GM20431 (cell line): ENCODE data around the gene CHAF1A.

Source experiments
- in situ Hi-C: fragments of 300-500 bp; cut with MseI, MboI; formaldehyde crosslinking; loops from one replicate; pipeline ENCODE4 v1.15.0; 2020; ENCODE audit warnings: low sequenced_read_pairs; ENCODE audit not compliant: unreplicated experiment

The CHAF1A gene

DNA sequence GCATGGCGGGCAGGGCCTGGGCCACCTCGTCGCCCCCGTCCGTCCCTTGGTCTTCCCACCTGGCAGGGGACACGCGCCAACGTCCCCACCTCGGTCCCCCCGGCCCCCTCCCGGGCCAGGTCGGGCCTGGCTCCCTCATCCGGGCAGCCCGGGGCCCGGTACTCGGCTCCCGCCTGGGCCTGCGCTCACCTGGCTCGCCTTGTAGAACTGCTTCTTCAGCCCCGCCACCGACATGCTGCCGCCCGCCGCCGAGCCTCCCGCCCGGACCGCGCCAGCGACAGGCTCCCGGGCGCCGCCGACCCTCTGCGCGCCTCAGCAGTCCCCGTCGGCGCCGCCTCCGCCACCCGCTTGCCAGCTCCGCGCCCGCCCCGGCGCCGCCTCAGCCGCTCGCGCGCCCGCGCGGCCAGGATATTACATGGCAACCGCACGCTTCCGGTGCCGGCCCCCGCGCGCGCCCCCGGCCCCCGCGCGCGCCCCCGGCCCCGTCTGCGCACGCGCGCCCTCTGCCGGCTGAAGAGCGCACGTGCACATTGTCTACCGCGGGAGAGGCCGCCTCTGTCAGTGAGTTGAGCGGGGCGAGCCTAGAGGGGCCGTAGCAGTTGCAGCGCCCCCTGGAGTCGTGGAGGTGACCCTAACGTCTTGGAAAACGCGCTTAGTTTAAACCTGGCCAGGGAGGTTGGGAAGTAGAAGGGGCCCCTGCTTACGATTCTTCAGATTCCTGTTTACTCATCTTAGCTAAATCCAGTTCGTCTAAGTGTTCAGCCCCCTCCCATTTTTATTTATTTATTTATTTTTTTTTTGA, 2.1 kb upstream of the CHAF1A start, which contains the start of gene SH3GL1:
Gene SH3GL1 (minus strand): TSS at position 413 of the 802 bp plus-strand sequence. CDS start 179 bp downstream, at position 234.
- in situ Hi-C loops: no loop called here

DNA sequence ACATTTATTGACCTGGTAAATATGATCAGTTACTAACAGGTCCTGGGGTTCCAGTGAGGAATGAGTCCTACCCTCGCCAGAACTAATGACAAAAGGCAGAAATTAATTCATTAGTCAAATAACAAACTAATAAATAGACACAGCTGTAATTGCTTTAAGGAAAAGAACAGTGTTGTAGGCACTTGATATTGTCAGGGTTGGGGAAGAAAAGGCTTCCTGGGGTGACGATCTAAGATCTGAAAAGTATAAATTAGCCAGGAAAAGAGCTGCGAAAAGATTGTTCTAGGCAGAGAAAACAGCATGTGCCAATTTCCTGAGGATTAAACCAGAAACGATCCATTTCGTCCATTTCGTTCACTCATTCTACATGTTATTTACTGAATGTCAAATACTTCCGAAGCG, 670 bp upstream of the CHAF1A start:
- in situ Hi-C loops: no loop called here

GRCh38 chr19:4403005-4403761, 743 bp downstream of the CHAF1A start:
- in situ Hi-C loops: no loop called here

DNA sequence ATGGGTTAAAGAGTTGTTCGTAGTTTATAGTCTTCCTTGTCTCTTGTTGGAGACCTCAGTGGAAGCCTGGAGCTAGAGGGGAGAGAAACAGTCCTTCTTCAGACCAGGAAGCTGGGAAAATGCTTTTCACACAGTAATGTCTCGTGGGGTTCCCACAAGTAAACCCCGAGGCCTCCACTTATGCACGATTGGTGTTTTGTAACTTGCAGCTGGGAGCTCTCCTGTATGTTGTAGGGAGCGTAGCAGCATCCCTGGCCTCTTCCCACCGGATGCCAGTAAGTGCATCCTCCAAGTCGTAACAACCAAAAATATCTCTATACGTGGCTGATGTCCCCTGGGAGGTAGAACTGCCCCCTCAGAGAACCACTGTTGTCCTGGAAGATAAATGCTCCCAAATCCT, 3.5 kb downstream of the CHAF1A start:
- in situ Hi-C loops: no loop called here

DNA sequence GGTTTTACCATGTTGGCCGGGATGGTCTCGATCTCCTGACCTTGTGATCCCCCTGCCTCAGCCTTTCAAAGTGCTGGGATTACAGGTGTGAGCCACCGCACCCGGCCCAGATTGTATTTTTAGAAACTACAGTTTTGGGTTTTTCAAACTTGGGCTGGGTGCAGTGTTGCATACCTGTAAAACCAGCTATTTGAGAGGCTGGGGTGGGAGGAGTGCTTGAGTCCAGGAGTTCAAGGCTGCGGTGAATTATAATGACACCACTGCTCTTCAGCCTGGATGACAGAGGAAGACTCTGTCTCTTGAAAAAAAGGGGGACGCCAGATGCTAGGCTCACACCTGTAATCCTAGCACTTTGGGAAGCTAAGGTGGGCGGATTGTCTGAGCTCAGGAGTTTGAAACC, 4.2 kb downstream of the CHAF1A start:
- in situ Hi-C loops: no loop called here

DNA sequence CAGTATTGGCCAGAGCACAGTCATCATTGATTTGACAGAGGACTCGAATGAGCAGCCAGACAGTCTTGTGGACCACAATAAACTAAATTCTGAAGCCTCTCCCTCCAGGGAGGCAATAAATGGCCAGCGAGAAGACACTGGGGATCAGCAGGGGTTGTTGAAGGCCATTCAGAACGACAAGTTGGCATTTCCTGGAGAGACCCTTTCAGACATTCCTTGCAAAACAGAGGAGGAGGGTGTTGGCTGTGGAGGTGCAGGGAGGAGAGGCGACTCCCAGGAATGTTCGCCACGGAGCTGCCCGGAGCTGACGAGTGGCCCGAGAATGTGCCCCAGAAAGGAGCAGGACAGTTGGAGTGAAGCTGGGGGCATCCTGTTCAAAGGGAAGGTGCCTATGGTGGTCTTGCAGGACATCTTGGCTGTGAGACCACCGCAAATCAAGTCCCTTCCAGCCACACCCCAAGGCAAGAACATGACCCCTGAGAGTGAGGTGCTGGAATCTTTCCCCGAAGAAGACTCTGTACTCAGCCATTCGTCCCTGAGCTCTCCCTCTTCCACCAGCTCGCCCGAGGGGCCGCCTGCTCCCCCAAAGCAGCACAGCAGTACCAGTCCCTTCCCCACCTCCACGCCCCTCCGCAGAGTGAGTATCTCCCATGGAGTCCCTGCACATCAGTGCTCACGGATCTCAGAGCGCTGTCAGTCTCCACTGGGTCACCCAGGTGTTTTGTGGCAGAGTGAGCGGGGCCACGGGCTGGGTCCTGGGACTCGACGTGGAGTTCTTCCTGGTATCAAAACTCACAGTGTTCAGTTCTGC, 6.9 kb downstream of the CHAF1A start:
- in situ Hi-C loops: no loop called here

GRCh38 chr19:4413588-4413987, 11.1 kb downstream of the CHAF1A start:
- in situ Hi-C loops: no loop called here

- in situ Hi-C loops: no loop called here
Measured at GRCh38 chr19:4414144-4414799, 11.8 kb downstream of the CHAF1A start.

DNA sequence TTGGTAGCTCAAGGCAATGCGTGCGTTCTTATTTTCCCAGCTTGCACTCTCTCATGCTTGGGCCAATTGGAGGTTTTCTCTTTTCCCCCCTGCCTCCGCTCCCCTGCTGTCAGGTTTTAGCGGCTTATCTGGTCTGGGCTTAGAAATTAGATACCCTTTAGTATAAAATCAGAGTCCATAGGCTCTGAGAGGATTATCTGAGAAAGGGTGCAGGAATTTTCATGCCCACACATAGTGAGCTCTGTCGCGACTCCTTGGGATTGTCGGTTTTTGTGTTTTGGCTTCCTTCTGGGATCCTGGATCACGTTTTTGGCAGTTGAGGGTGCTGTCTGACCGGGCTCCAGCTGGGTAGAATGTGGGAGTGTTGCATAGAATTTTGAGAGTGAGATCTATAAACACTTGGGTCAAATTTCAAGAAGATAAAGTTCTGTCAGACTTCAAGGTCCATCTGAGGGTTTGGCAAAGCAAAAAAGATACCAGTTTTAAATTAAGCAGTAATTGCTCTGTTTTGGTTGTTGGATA, 12.4 kb downstream of the CHAF1A start:
- in situ Hi-C loops: no loop called here

- in situ Hi-C loops: no loop called here
Measured at GRCh38 chr19:4415352-4415751, 12.9 kb downstream of the CHAF1A start.

- in situ Hi-C loops: no loop called here
Measured at GRCh38 chr19:4416268-4416667, 13.8 kb downstream of the CHAF1A start.

DNA sequence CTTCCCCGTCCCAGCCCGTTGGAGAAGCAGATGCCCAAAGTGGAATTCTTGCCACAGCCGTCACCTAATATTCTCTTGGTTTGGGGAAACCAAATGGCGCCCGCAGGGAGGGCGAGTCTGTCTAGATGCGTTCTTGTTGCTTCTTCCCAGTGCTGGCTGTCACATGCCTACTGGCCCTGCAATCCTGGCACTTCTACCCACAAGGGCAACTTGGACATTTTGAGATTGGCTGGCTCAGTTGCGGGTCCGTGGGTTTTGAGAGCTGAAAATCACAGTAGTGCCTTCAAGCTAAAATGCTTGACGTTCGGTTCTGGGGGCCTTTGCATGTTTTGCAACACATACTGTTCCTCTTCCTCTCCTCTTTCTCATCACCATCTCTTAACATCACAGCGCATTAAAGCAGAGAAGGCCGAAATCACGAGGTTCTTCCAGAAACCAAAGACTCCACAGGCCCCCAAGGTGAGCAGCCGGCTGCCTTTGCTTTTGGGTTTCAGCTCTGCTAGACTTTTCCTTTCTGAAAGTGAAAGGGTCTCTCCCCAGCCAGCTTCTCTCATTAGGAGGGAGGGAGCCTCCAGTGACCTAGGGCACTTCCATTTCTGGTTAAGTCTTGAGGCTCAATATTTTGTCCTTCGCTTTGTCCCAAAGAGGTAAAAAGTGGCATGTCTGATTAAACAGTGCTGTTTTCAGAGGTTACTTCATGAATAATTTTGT, 21.1 kb downstream of the CHAF1A start:
- in situ Hi-C loops: no loop called here

- in situ Hi-C loops: no loop called here
Measured at GRCh38 chr19:4425537-4425936, 23.1 kb downstream of the CHAF1A start.

GRCh38 chr19:4428326-4428975, 26.0 kb downstream of the CHAF1A start:
- in situ Hi-C loops: no loop called here

- in situ Hi-C loops: no loop called here
Measured at GRCh38 chr19:4429256-4429655, 26.8 kb downstream of the CHAF1A start.

- in situ Hi-C loops: no loop called here
Measured at GRCh38 chr19:4429771-4430171, 27.3 kb downstream of the CHAF1A start.

- in situ Hi-C loops: no loop called here
Measured at GRCh38 chr19:4430760-4431159, 28.3 kb downstream of the CHAF1A start.

DNA sequence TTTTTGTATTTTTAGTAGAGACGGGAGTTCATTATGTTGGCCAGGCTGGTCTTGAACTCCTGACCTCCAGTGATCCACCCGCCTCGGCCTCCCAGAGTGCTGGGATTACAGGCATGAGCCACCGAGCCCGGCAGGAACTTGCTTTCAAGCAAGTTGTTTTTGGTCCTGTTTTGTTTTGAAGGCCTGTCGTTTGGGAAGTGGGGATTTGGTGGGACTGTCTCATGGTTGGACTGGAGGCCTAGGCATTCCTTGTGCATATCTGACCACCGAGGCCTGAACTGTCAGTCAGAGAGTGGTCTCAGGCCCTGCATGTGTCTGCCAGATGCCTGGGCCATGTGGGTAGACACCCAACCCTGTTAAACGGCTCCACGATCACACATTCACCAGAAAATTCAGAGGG, 28.9 kb downstream of the CHAF1A start:
- in situ Hi-C loops: no loop called here
